LNCaP clone FGC (cell line): Measurements from ENCODE around the gene WDR45B.

Experiments
- DNase-seq: peaks from one replicate; pipeline ENCODE4 v3.0.0-alpha.2; 2011; ENCODE audit warnings: low read depth
- H3K4me3 ChIP-seq: 2 replicates; pipeline ENCODE4 v1.5.1; 2011; ENCODE audit warnings: mild to moderate bottlenecking, low read depth, low read length, control low read depth
- CTCF ChIP-seq: IDR thresholded peaks from 2 replicates; pipeline ENCODE4 v1.5.1; 2012; ENCODE audit warnings: mild to moderate bottlenecking; ENCODE audit not compliant: control insufficient read depth, insufficient read depth; ENCODE audit errors: extremely low read depth

Gene WDR45B

DNA sequence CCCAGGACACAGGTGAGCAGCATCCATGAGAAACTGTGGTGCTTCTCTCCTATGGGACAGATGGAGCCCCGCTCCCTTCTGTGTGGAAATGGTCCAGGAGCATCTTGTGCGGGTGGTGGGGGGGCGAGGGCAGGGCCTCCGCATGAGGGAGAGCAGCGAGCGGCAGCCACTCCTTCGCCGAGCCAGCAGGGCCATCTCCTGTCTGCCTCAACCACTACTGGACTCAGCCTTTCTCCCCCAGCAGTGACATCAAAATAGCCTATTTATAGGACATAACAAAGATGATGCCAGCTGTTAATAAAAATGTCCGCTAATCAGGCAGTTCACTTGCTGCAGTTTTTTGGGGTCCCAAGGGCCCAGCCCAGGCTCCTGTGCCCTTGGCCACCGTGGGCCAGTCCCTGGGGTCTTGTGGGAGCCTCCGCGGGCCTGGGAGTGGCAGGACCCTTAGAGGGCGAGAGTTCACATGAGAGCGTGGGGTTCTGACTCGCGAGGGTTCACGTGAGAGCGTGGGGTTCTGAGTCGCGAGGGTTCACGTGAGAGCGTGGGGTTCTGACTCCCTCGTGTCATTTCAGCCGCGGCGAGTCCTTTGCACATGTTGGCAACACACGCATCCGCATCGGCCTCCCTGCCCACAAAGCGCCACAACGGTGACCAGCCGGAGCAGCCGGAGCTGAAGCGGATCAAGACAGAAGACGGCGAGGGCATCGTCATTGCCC, 47.4 kb downstream of the WDR45B start:
- DNase-seq, result no peak
- TF ChIP-seq CTCF, result no peak
- H3K4me3 ChIP-seq, result no peak overlapping the region

DNA sequence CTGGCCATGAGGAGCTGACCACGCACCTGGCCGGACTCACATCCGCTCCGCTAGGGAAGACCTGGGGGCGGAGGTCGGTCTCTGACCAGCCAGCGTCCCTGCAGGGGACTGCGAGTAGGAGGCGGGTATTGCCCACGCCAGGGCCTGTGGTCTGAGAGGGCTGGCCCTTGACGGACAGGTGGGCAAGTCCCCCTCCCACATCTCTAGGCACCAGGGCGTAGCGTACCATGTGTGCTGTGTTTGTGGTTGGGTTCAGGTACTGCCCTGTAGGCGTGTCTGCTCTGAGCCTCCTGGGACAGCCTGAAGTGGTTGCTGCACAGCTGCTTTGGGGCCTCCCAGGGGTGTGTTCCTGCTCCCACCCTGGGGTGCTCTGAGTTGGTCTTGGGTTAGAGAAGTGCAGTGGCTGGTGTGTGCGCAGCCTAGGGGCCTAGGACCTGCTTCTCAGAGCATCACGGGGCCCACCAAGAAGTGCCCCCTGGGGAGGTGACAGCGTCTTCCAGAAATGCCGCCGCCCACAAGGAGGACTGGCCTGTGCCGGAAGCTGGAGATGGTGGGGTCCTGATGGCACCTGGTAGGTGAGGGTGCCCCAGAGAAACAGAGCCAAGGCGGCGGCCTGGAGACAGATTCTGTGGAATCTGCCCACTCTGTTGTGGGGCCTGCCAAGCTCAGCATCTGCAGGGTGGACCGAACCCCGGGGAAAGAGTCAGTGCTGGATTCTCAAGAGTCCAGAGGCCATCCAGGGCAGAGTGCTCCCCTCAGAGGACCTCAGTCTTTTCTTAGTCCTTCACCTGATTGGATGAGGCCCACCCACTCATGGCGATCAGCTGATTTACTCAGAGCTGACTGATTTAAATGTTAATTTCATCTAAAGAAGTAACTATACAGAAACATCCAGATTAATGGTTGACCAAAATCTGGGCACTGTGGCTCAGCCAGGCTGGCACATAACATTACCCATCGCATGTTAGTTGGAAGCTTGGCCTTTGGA, 48.3 kb downstream of the WDR45B start:
- no peak for TF ChIP-seq CTCF
- no peak for DNase-seq
- H3K4me3 ChIP-seq, result no peak overlapping the region

- TF ChIP-seq CTCF, result no peak
These were observed 49.8 kb downstream of the WDR45B start for GRCh38 chr17:82598256-82599119.

DNA sequence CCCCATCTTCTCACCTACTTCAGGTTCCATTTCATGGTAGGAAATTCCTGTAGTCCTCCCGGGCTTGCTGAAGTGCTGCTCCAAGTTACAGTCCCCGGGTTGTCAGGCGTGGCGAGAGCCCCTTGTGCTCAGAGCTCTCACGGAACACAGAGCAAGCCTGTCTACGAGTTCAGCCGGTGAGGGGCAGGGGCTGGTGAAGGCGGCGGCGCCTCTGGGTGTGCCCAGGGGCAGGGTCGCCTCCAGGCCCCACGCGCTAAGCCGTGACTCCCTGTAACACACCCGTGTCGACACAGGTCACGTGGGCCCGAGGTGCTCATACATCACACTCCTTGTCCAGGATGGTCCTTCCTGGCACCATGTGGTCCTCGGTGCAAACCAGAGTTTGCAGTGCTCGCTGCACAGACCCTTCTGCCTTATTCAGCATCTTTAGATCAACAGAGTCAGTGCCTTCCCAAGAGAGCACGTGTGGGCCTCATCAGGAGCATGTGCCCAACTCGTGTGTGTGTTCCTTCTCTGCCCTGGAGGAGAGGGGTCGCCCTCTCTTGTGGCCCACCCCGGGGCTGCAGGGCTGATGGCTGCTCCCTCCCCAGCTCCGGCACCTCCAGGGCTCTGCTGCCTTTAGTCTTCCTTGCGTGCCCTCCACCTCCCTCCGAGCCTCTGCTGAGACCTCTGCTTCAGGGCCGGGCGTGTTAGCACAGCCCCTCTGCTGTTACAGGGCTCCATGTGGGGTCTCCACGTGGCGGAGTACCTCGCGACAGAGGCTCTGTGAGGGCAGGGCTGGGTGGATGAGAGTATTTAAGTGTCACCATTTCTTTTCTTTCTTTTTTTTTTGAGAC, 51.2 kb downstream of the WDR45B start:
- TF ChIP-seq CTCF, result no peak
- H3K4me3 ChIP-seq, result no peak overlapping the region
- no peak for DNase-seq

More at GRCh38 chr17:82598256-82599119, 49.8 kb downstream of the WDR45B start:
- no peak for DNase-seq
- no peak overlapping the region for H3K4me3 ChIP-seq

- TF ChIP-seq CTCF, result no peak
- DNase-seq, result no peak
- H3K4me3 ChIP-seq, result no peak overlapping the region
These were observed 51.9 kb downstream of the WDR45B start for GRCh38 chr17:82596296-82596695.

GRCh38 chr17:82595893-82596292, 52.4 kb downstream of the WDR45B start:
- TF ChIP-seq CTCF, result no peak
- no peak for DNase-seq
- no peak overlapping the region for H3K4me3 ChIP-seq
